A673 (cell line): ENCODE results near the gene DAB1.

Experiments used
- CTCF ChIP-seq: fragments of 300-800, 200-600 bp; sonication (generic); conservative IDR thresholded peaks from 2 replicates; pipeline ENCODE4 v1.5.1; 2017; ENCODE audit warnings: low read depth, mild to moderate bottlenecking, antibody characterized with exemption, low read length, moderate library complexity, mixed read lengths
- EZH2 ChIP-seq: fragments of 200-600 bp; sonication (generic); IDR thresholded peaks from 2 replicates; pipeline ENCODE4 v1.6.1; 2017; ENCODE audit warnings: borderline replicate concordance, low read depth, mild to moderate bottlenecking, mixed read lengths, antibody characterized with exemption, low read length; ENCODE audit not compliant: poor library complexity, severe bottlenecking

- TF ChIP-seq EZH2 (no peak), CTCF (no peak)
Measured at GRCh38 chr1:57406428-57406970, 17.4 kb downstream of the DAB1 start.
